Loucy (cell line): ENCODE data around the gene SDHA.
"Not testable (repeated sequence)": the region's sequence is repeated elsewhere in the genome, so short reads cannot be mapped to it uniquely, and the experiment has no call there.

Source experiments
- H2AFZ ChIP-seq: fragments of 200-600 bp; sonication (generic); 2 replicates; pipeline ENCODE4 v1.6.0; 2016; ENCODE audit warnings: antibody characterized with exemption, mild to moderate bottlenecking, low read length, moderate library complexity
- H3F3A ChIP-seq: fragments of 200-600 bp; 2 replicates; pipeline ENCODE4 v1.6.0; 2016; ENCODE audit warnings: antibody characterized with exemption, low read depth, mild to moderate bottlenecking
- H3K27me3 ChIP-seq: fragments of 200-600 bp; sonication (generic); 2 replicates; pipeline ENCODE4 v1.6.1; 2014; ENCODE audit warnings: low read length, mild to moderate bottlenecking; ENCODE audit not compliant: insufficient read depth, poor library complexity, severe bottlenecking
- H3K36me3 ChIP-seq: fragments of 200-600 bp; sonication (generic); 2 replicates; pipeline ENCODE4 v1.6.1; 2016; ENCODE audit warnings: low read length; ENCODE audit not compliant: insufficient read depth
- H3K4me1 ChIP-seq: fragments of 200-600 bp; sonication (generic); 2 replicates; pipeline ENCODE4 v1.5.1; 2014; ENCODE audit warnings: low read length, mild to moderate bottlenecking; ENCODE audit not compliant: insufficient read depth, poor library complexity, severe bottlenecking
- H3K4me2 ChIP-seq: fragments of 200-600 bp; sonication (generic); 2 replicates; pipeline ENCODE4 v1.6.0; 2014; ENCODE audit warnings: antibody characterized with exemption, low read length, low read depth, mild to moderate bottlenecking; ENCODE audit not compliant: poor library complexity, severe bottlenecking
- H3K4me3 ChIP-seq: fragments of 200-600 bp; sonication (generic); 2 replicates; pipeline ENCODE4 v1.5.1; 2014; ENCODE audit warnings: low read length, mild to moderate bottlenecking, mixed read lengths; ENCODE audit not compliant: poor library complexity, severe bottlenecking
- H3K79me2 ChIP-seq: fragments of 200-600 bp; sonication (generic); 2 replicates; pipeline ENCODE4 v1.6.1; 2014; ENCODE audit warnings: low read length; ENCODE audit not compliant: insufficient read depth
- H3K9ac ChIP-seq: fragments of 200-600 bp; sonication (generic); 2 replicates; pipeline ENCODE4 v1.6.0; 2014; ENCODE audit warnings: mild to moderate bottlenecking, low read depth, low read length, moderate library complexity; ENCODE audit not compliant: poor library complexity, severe bottlenecking
- H3K9me2 ChIP-seq: fragments of 200-600 bp; sonication (generic); replicated peaks from 2 replicates; pipeline ENCODE4 v1.6.1; 2016; ENCODE audit warnings: low read depth, low read length, mixed read lengths
- H3K9me3 ChIP-seq: fragments of 200-600 bp; sonication (generic); 2 replicates; pipeline ENCODE4 v1.6.1; 2014; ENCODE audit warnings: mild to moderate bottlenecking, antibody characterized with exemption, low read length, low read depth; ENCODE audit not compliant: insufficient read depth
- H4K20me1 ChIP-seq: fragments of 200-600 bp; sonication (generic); 2 replicates; pipeline ENCODE4 v1.6.0; 2014; ENCODE audit warnings: antibody characterized with exemption, low read length, mild to moderate bottlenecking; ENCODE audit not compliant: insufficient read depth, poor library complexity, severe bottlenecking
- CTCF ChIP-seq: fragments of 200-600 bp; sonication (generic); conservative IDR thresholded peaks from 2 replicates; pipeline ENCODE4 v1.5.1; 2014; ENCODE audit warnings: mild to moderate bottlenecking, antibody characterized with exemption, low read length
- EZH2phosphoT487 ChIP-seq: fragments of 200-600 bp; IDR thresholded peaks from 2 replicates; pipeline ENCODE4 v1.6.1; 2018; ENCODE audit warnings: antibody characterized with exemption, mild to moderate bottlenecking, moderate library complexity, borderline replicate concordance

Gene SDHA

GRCh38 chr5:257148-257547, 39.0 kb downstream of the SDHA start:
- H3K4me1 ChIP-seq, result peaks cover 29% of the 10 kb centered on the region
- no peaks in the 10 kb centered on the region for H3K9me3 ChIP-seq
- H2AFZ ChIP-seq, result no peak overlapping the region
- peaks cover 17% of the 10 kb centered on the region for H3F3A ChIP-seq
- no peak overlapping the region for H3K4me2 ChIP-seq
- no peak for TF ChIP-seq EZH2phosphoT487
- H3K27me3 ChIP-seq, result no peaks in the 10 kb centered on the region
- no peaks in the 10 kb centered on the region for H4K20me1 ChIP-seq
- H3K36me3 ChIP-seq, result peaks cover 39% of the 10 kb centered on the region
- H3K79me2 ChIP-seq, result peaks cover 12% of the 10 kb centered on the region; the same call in 1 of the 2 replicates
- H3K4me3 ChIP-seq, result no peak overlapping the region
- no peaks in the 10 kb centered on the region for H3K9me2 ChIP-seq
- no peak overlapping the region for H3K9ac ChIP-seq

- H4K20me1 ChIP-seq, H3F3A ChIP-seq, H3K9me3 ChIP-seq, H3K27me3 ChIP-seq, H2AFZ ChIP-seq, H3K79me2 ChIP-seq, H3K9me2 ChIP-seq: not testable (repeated sequence)
- H3K4me3 ChIP-seq, result peak overlapping the region; percentile 57
- peaks cover 13% of the 10 kb centered on the region; the same call in 1 of the 2 replicates for H3K36me3 ChIP-seq
- peaks cover 29% of the 10 kb centered on the region for H3K4me1 ChIP-seq
- peak overlapping the region; percentile 52 for H3K9ac ChIP-seq
- peak overlapping the region; percentile 69 for H3K4me2 ChIP-seq
Measured at GRCh38 chr5:263275-263974, 45.3 kb downstream of the SDHA start.

- H3K4me1 ChIP-seq, result peaks cover 29% of the 10 kb centered on the region
- no peak overlapping the region for H2AFZ ChIP-seq
- H3K36me3 ChIP-seq, result peaks cover 12% of the 10 kb centered on the region; the same call in 1 of the 2 replicates
- no peak overlapping the region for H3K4me2 ChIP-seq
- TF ChIP-seq EZH2phosphoT487 (no peak), CTCF (no peak)
- H3K4me3 ChIP-seq, result no peak overlapping the region
- no peaks in the 10 kb centered on the region for H3K9me3 ChIP-seq
- peak overlapping the region; percentile 52 for H3K9ac ChIP-seq
- no peaks in the 10 kb centered on the region for H3K79me2 ChIP-seq
- H3F3A ChIP-seq, result peaks cover 4% of the 10 kb centered on the region; the same call in 1 of the 2 replicates
- H3K27me3 ChIP-seq, result no peaks in the 10 kb centered on the region
- H4K20me1 ChIP-seq, result no peaks in the 10 kb centered on the region
- H3K9me2 ChIP-seq, result no peaks in the 10 kb centered on the region
Measured at GRCh38 chr5:264338-264737, 46.2 kb downstream of the SDHA start.

DNA sequence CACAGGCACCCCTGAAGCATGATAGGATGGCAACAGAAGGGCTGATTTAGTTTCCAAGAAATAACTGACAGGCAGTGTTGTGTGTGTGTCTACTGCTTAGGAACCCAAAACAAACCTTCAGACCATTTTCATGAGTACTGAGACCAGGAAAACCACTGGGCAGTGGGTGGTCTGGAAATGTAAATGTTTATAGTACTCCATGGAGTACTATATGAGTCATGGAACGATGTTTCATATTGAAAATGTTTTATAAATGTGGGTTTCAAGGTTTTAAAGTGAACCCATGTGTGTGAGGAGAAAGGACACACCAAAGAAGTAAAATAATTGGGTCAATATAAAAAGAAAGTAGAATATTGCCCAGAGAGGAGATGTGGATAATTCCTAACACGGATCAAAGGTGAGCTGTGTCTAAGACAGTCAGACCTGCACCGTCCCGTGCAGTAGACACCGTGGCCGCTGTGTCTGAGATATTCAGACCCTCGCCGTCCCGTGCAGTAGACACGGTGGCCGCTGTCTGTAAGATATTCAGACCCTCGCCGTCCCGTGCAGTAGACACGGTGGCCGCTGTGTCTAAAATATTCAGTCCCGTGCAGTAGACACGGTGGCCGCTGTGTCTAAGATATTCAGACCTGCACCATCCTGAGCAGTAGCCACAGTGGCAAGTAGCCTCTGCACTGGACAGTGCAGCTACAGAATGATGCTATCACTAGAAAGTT, 48.3 kb downstream of the SDHA start:
- H3K36me3 ChIP-seq, result peaks cover 12% of the 10 kb centered on the region; the same call in 1 of the 2 replicates
- H3K4me3 ChIP-seq, H2AFZ ChIP-seq, H3K27me3 ChIP-seq, H4K20me1 ChIP-seq, H3F3A ChIP-seq, H3K4me2 ChIP-seq, H3K79me2 ChIP-seq, H3K9me2 ChIP-seq, H3K9ac ChIP-seq, H3K9me3 ChIP-seq: not testable (repeated sequence)
- peaks cover 35% of the 10 kb centered on the region for H3K4me1 ChIP-seq
